Measurements from ENCODE around the gene TNNT3. TPM values are rescaled to one million over a fixed set of nuclear protein-coding genes. Genes with fewer than 3 reads are reported as not detected.
A peak's percentile ranks its signal among the peaks of the same experiment; 100 is the strongest.
"Not testable (repeated sequence)": the region's sequence is repeated elsewhere in the genome, so short reads cannot be mapped to it uniquely, and the experiment has no call there.

TNNT3 gene
- total RNA-seq, 2 experiments from 2014 or later = 6.6 to 9.7 TPM

GRCh38 chr11:1939006-1939625, 19.6 kb downstream of the TNNT3 start:
- H3K36me3 Mint-ChIP-seq (ENCODE audit: low read depth) = no peaks in the 10 kb centered on the region
- POLR2A ChIA-PET = no interaction called here
- no peaks in the 10 kb centered on the region for H3K27me3 Mint-ChIP-seq
- H3K9me3 Mint-ChIP-seq = no peaks in the 10 kb centered on the region
- H3K4me1 Mint-ChIP-seq = peaks cover 3% of the 10 kb centered on the region
- no peak for DNase-seq
- CTCF ChIA-PET = no interaction called here
- H3K27ac Mint-ChIP-seq = no peak overlapping the region
- no peak overlapping the region for H3K4me3 Mint-ChIP-seq

GRCh38 chr11:1939788-1940187, 20.3 kb downstream of the TNNT3 start:
- H3K27me3 Mint-ChIP-seq; H3K27ac Mint-ChIP-seq; POLR2A ChIA-PET; H3K9me3 Mint-ChIP-seq; H3K4me3 Mint-ChIP-seq; H3K36me3 Mint-ChIP-seq (ENCODE audit: low read depth); CTCF ChIA-PET; DNase-seq; H3K4me1 Mint-ChIP-seq: not testable (repeated sequence)

GRCh38 chr11:1942558-1943260, 23.2 kb downstream of the TNNT3 start:
- H3K27me3 Mint-ChIP-seq = no peaks in the 10 kb centered on the region
- no peak overlapping the region for H3K4me3 Mint-ChIP-seq
- no peaks in the 10 kb centered on the region for H3K9me3 Mint-ChIP-seq
- ChIA-PET POLR2A (no interaction called here), CTCF (no interaction called here)
- H3K27ac Mint-ChIP-seq = no peak overlapping the region
- H3K36me3 Mint-ChIP-seq (ENCODE audit: low read depth) = no peaks in the 10 kb centered on the region
- peaks cover 3% of the 10 kb centered on the region for H3K4me1 Mint-ChIP-seq
- DNase-seq = no peak

GRCh38 chr11:1943576-1943975, 24.1 kb downstream of the TNNT3 start:
- DNase-seq = peak; percentile 16
- ChIA-PET CTCF (no interaction called here), POLR2A (no interaction called here)

GRCh38 chr11:1943977-1944376, 24.5 kb downstream of the TNNT3 start:
- Mint-ChIP-seq H3K4me1 (peaks cover 2% of the 10 kb centered on the region), H3K36me3 (ENCODE audit: low read depth) (no peaks in the 10 kb centered on the region), H3K27me3 (no peaks in the 10 kb centered on the region), H3K9me3 (no peaks in the 10 kb centered on the region), H3K4me3 (no peak overlapping the region), H3K27ac (no peak overlapping the region)
- CTCF ChIA-PET = no interaction called here
- DNase-seq = peak; percentile 11
- POLR2A ChIA-PET = no interaction called here

More at GRCh38 chr11:1943576-1943975, 24.1 kb downstream of the TNNT3 start:
- Mint-ChIP-seq H3K27me3 (no peaks in the 10 kb centered on the region), H3K9me3 (no peaks in the 10 kb centered on the region), H3K4me1 (peaks cover 3% of the 10 kb centered on the region), H3K36me3 (ENCODE audit: low read depth) (no peaks in the 10 kb centered on the region), H3K27ac (no peak overlapping the region), H3K4me3 (no peak overlapping the region)

- H3K36me3 Mint-ChIP-seq (ENCODE audit: low read depth) = no peaks in the 10 kb centered on the region
- H3K27me3 Mint-ChIP-seq = no peaks in the 10 kb centered on the region
- H3K4me3 Mint-ChIP-seq = no peak within 1 kb of the TSS
- H3K9me3 Mint-ChIP-seq = no peaks in the 10 kb centered on the region
- ChIA-PET POLR2A (interaction anchor here (1.0 to 2.8 kb wide), 7 partner anchors 25 to 96 kb away, joined by 3 to 12 read pairs (median 7); partner anchors contain the start of gene LSP1), CTCF (interaction anchor here (0.9 to 2.3 kb wide), 5 partner anchors 55 to 268 kb away, joined by 3 to 19 read pairs (median 4); no protein-coding TSS in a partner anchor)
- no peaks in the 10 kb centered on the region for H3K4me1 Mint-ChIP-seq
- H3K27ac Mint-ChIP-seq = no peak within 1 kb of the TSS
- DNase-seq = peak; percentile 18
Observed at GRCh38 chr11:1946812-1947484, 27.4 kb downstream of the TNNT3 start, which contains the start of gene MRPL23. Gene MRPL23, plus strand, starts transcription at chr11:1947332. Its CDS starts 31 bp downstream, at chr11:1947363.

- no peak for DNase-seq
- H3K27me3 Mint-ChIP-seq = no peaks in the 10 kb centered on the region
- no peaks in the 10 kb centered on the region for H3K4me1 Mint-ChIP-seq
- no peak overlapping the region for H3K4me3 Mint-ChIP-seq
- POLR2A ChIA-PET = interaction anchor here (0.6 to 2.8 kb wide), 10 partner anchors 26 to 115 kb away, joined by 3 to 12 read pairs (median 5); partner anchors contain the start of gene LSP1
- CTCF ChIA-PET = interaction anchor here (0.7 to 2.3 kb wide), 9 partner anchors 52 to 269 kb away, joined by 3 to 19 read pairs (median 4); partner anchors contain the start of gene LSP1
- H3K27ac Mint-ChIP-seq = no peak overlapping the region
- no peaks in the 10 kb centered on the region for H3K36me3 Mint-ChIP-seq (ENCODE audit: low read depth)
- no peaks in the 10 kb centered on the region for H3K9me3 Mint-ChIP-seq
Observed at GRCh38 chr11:1947592-1948237, 28.2 kb downstream of the TNNT3 start.

- DNase-seq = no peak
- Mint-ChIP-seq H3K36me3 (ENCODE audit: low read depth) (no peaks in the 10 kb centered on the region), H3K27ac (no peak overlapping the region), H3K27me3 (no peaks in the 10 kb centered on the region), H3K4me3 (no peak overlapping the region), H3K9me3 (no peaks in the 10 kb centered on the region), H3K4me1 (no peaks in the 10 kb centered on the region)
- POLR2A ChIA-PET = interaction anchor here (0.6 to 2.8 kb wide), 6 partner anchors 59 to 115 kb away, joined by 3 to 12 read pairs (median 6); partner anchors contain the start of gene LSP1
- CTCF ChIA-PET = interaction anchor here (0.6 to 2.3 kb wide), 9 partner anchors 51 to 206 kb away, joined by 3 to 19 read pairs (median 5); no protein-coding TSS in a partner anchor
Observed at GRCh38 chr11:1948389-1948788, 28.9 kb downstream of the TNNT3 start.

- Mint-ChIP-seq H3K4me1 (no peaks in the 10 kb centered on the region), H3K27ac (no peak overlapping the region), H3K27me3 (no peaks in the 10 kb centered on the region), H3K4me3 (no peak overlapping the region), H3K36me3 (ENCODE audit: low read depth) (no peaks in the 10 kb centered on the region), H3K9me3 (no peaks in the 10 kb centered on the region)
- POLR2A ChIA-PET = interaction anchor here (2.8 kb wide), 1 partner anchor 60 kb away, joined by 12 read pairs; no protein-coding TSS in a partner anchor
- no peak for DNase-seq
- CTCF ChIA-PET = interaction anchor here (1.4 to 2.3 kb wide), 4 partner anchors 52 to 202 kb away, joined by 3 to 19 read pairs (median 9); no protein-coding TSS in a partner anchor
Observed at GRCh38 chr11:1949302-1949701, 29.8 kb downstream of the TNNT3 start.

GRCh38 chr11:1949922-1950321, 30.4 kb downstream of the TNNT3 start:
- CTCF ChIA-PET = interaction anchor here (1.1 kb wide), 2 partner anchors 202 to 207 kb away, joined by 3 read pairs; no protein-coding TSS in a partner anchor
- H3K36me3 Mint-ChIP-seq (ENCODE audit: low read depth) = no peaks in the 10 kb centered on the region
- H3K27ac Mint-ChIP-seq = no peak overlapping the region
- H3K4me3 Mint-ChIP-seq = no peak overlapping the region
- no peaks in the 10 kb centered on the region for H3K4me1 Mint-ChIP-seq
- no peaks in the 10 kb centered on the region for H3K27me3 Mint-ChIP-seq
- no peaks in the 10 kb centered on the region for H3K9me3 Mint-ChIP-seq
- no peak for DNase-seq
- POLR2A ChIA-PET = interaction anchor here (2.8 kb wide), 1 partner anchor 61 kb away, joined by 12 read pairs; no protein-coding TSS in a partner anchor

GRCh38 chr11:1952806-1953482, 33.4 kb downstream of the TNNT3 start:
- ChIA-PET POLR2A (no interaction called here), CTCF (no interaction called here)
- Mint-ChIP-seq H3K36me3 (ENCODE audit: low read depth) (no peaks in the 10 kb centered on the region), H3K27me3 (no peaks in the 10 kb centered on the region), H3K4me3 (no peak overlapping the region), H3K4me1 (no peaks in the 10 kb centered on the region), H3K9me3 (no peaks in the 10 kb centered on the region), H3K27ac (no peak overlapping the region)
- no peak for DNase-seq
